Neuron (in vitro differentiated cells): ENCODE data around the gene ARPC3.
A peak's percentile ranks its signal among the peaks of the same experiment; 100 is the strongest.

Source experiments
- H2AFZ ChIP-seq: one replicate; pipeline ENCODE4 v1.6.1; 2013; ENCODE audit warnings: low read depth, mild to moderate bottlenecking, inconsistent platforms, low read length, moderate library complexity
- H3K27me3 ChIP-seq: one replicate; pipeline ENCODE4 v1.6.1; 2013; ENCODE audit warnings: low read length; ENCODE audit not compliant: insufficient read depth
- H3K36me3 ChIP-seq: one replicate; pipeline ENCODE4 v1.6.1; 2013; ENCODE audit warnings: low read length; ENCODE audit not compliant: insufficient read depth
- H3K4me1 ChIP-seq: one replicate; pipeline ENCODE4 v1.6.1; 2013; ENCODE audit warnings: low read length; ENCODE audit not compliant: insufficient read depth
- H3K4me3 ChIP-seq: 2 replicates; pipeline ENCODE4 v1.5.1; 2013; ENCODE audit warnings: mild to moderate bottlenecking, low read length, moderate library complexity
- H3K9me3 ChIP-seq: one replicate; pipeline ENCODE4 v1.6.1; 2013; ENCODE audit warnings: low read length

The ARPC3 gene

DNA sequence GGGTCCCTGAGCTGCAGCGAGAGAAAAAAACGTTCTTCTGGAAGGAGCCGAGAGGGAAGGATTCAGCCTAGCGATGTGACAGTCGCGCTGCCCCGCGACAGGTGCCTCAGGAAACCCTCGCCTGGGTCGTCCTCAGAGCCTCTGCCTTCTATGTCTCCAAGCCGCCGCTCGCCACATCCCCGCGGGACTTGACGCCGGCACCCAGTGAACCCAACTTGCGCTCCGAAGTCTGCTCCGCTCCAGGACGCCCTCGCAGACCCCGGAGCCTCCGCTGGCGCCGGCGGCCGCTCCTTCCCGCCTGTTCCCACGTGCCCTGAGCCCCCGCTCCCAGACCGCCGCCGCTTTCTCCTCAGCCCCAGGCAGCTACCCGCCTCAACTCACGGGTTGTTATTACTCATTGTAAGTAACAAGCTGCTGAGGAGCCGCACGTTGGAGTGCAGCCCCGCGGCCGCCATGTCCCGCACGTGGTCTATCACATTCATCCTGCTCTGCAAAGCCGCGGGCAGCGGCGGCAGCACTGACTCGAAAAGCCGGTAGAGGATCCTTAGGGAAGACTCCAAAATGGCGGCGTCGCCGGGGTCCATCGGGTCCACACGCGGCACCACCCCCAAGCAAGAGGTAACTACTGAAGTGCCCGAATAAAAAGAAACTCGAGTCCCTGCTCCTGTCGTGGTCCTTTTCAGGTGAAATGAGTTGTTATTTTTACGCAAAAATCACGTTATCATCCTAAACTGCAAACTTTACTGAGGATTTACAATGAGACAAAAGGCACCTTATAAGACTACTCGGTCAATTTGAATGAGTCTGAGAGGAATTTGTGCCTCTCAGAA, 46.8 kb downstream of the ARPC3 start, which contains the start of gene ANAPC7:
ANAPC7 (minus strand) TSS at position 563 of the 830 bp plus-strand sequence; CDS start at position 482, 81 bp downstream.
- Histone ChIP-seq H2AFZ (peak within 1 kb of the TSS; percentile 100), H3K4me1 (peaks cover 9% of the 10 kb centered on the region), H3K4me3 (peak within 1 kb of the TSS; percentile 94), H3K9me3 (no peaks in the 10 kb centered on the region), H3K27me3 (no peaks in the 10 kb centered on the region), H3K36me3 (peaks cover 17% of the 10 kb centered on the region)
